B cell (primary cell): ENCODE data around the gene PSORS1C1. TPM values are rescaled to one million over a fixed set of nuclear protein-coding genes. Genes with fewer than 3 reads are reported as not detected.

Source experiments
- ATAC-seq: fragments of 200-7000 bp; cut with Tn5 transposase; one replicate; pipeline ENCODE4 v1.10.0; 2021; ENCODE audit warnings: low read depth, mild to moderate bottlenecking, moderate number of reproducible peaks, moderate library complexity
- CTCF ChIA-PET: fragments of 350-600 bp; sonication (Branson Sonifier 250); formaldehyde crosslinking; loops from one replicate; lab custom pipeline; 2021; ENCODE audit warnings: antibody characterized with exemption, inconsistent platforms; lab: Charles Lee
- POLR2A ChIA-PET: fragments of 350-600 bp; sonication (Branson Sonifier 250); formaldehyde crosslinking; loops from one replicate; lab custom pipeline; 2021; ENCODE audit warnings: antibody characterized with exemption; lab: Charles Lee
- DNase-seq: peaks from one replicate; pipeline ENCODE4 v3.0.0; 2013
- H2AFZ ChIP-seq: 2 replicates; pipeline ENCODE4 v1.6.1; 2012; ENCODE audit warnings: mild to moderate bottlenecking, low read depth, low read length; ENCODE audit not compliant: insufficient read depth, poor library complexity, severe bottlenecking
- H3K27ac ChIP-seq, 2 donors: 1 replicate in 1 of 2; 2 replicates in 1 of 2; pipeline ENCODE4 v1.5.1; 2012 to 2013; ENCODE audit warnings: low read length in 2 of 2, mild to moderate bottlenecking in 2 of 2, moderate library complexity in 1 of 2
- H3K27me3 ChIP-seq, 4 experiments: fragments of 200-600 bp in 1 of 4; sonication (generic) in 1 of 4; replicated peaks in 1 of 4; 1 replicate in 2 of 4; 2 replicates in 2 of 4; pipeline versions ENCODE4 v1.6.1 to v1.7.0; 2013 to 2016; ENCODE audit warnings: low read length in 3 of 4, mild to moderate bottlenecking in 2 of 4, mixed read lengths in 1 of 4, moderate library complexity in 1 of 4; ENCODE audit not compliant: insufficient read depth in 4 of 4, control insufficient read depth in 3 of 4; ENCODE audit errors: control extremely low read depth in 1 of 4
- H3K36me3 ChIP-seq, 2 experiments: replicated peaks in 1 of 2; 1 replicate in 1 of 2; 2 replicates in 1 of 2; pipeline versions ENCODE4 v1.6.1 to v1.7.1; 2013; ENCODE audit warnings: low read length in 1 of 2; ENCODE audit not compliant: insufficient read depth in 2 of 2, control insufficient read depth in 1 of 2; ENCODE audit errors: control extremely low read depth in 1 of 2, extremely low read depth in 1 of 2
- H3K4me1 ChIP-seq, 2 donors: fragments of 200-600 bp in 1 of 2; sonication (generic) in 1 of 2; 1 replicate in 1 of 2; 2 replicates in 1 of 2; pipeline versions ENCODE4 v1.5.1 to v1.6.1; 2013 to 2017; ENCODE audit warnings: low read length in 2 of 2; ENCODE audit not compliant: control insufficient read depth in 2 of 2, insufficient read depth in 2 of 2
- H3K4me2 ChIP-seq: replicated peaks from 2 replicates; pipeline ENCODE3; 2012; ENCODE audit warnings: mild to moderate bottlenecking, low read depth, low read length; ENCODE audit not compliant: poor library complexity, severe bottlenecking
- H3K4me3 ChIP-seq, 5 experiments: fragments of 200-600 bp in 1 of 5; sonication (generic) in 1 of 5; 1 replicate in 3 of 5; 2 replicates in 2 of 5; pipeline versions ENCODE4 v1.5.1 to v1.7.0; 2011 to 2016; ENCODE audit warnings: low read length in 4 of 5, mild to moderate bottlenecking in 4 of 5, low read depth in 2 of 5, control low read depth in 1 of 5, moderate library complexity in 1 of 5; ENCODE audit not compliant: insufficient read depth in 1 of 5; ENCODE audit errors: control extremely low read depth in 1 of 5, extremely low read depth in 1 of 5
- H3K79me2 ChIP-seq: fragments of 200-600 bp; sonication (generic); one replicate; pipeline ENCODE4 v1.6.0; 2016; ENCODE audit warnings: low read length; ENCODE audit not compliant: control insufficient read depth, insufficient read depth
- H3K9ac ChIP-seq: fragments of 200-600 bp; sonication (generic); 2 replicates; pipeline ENCODE4 v1.6.1; 2017; ENCODE audit warnings: mild to moderate bottlenecking, low read length, moderate library complexity
- H3K9me3 ChIP-seq, 3 donors: one replicate each; pipeline versions ENCODE4 v1.6.1 to v1.7.1; 2013; ENCODE audit warnings: low read length in 2 of 3; ENCODE audit not compliant: control insufficient read depth in 2 of 3, insufficient read depth in 1 of 3; ENCODE audit errors: control extremely low read depth in 1 of 3
- H4K20me1 ChIP-seq: 2 replicates; pipeline ENCODE4 v1.6.0; 2012; ENCODE audit warnings: mild to moderate bottlenecking, low read length; ENCODE audit not compliant: insufficient read depth, control insufficient read depth, poor library complexity, severe bottlenecking
- H3K27ac Mint-ChIP-seq: one replicate; pipeline ENCODE4 v1.8.0; 2021; ENCODE audit warnings: mixed read lengths
- H3K27me3 Mint-ChIP-seq: one replicate; pipeline ENCODE4 v1.8.0; 2021; ENCODE audit warnings: mixed read lengths
- H3K4me1 Mint-ChIP-seq: one replicate; pipeline ENCODE4 v1.8.0; 2021; ENCODE audit warnings: mixed read lengths
- H3K4me3 Mint-ChIP-seq: one replicate; pipeline ENCODE4 v1.8.0; 2021; ENCODE audit warnings: mixed read lengths
- H3K9me3 Mint-ChIP-seq: one replicate; pipeline ENCODE4 v1.8.0; 2022; ENCODE audit warnings: mixed read lengths; ENCODE audit not compliant: insufficient read depth
- CTCF ChIP-seq: fragments of 200-600 bp; IDR thresholded peaks from one replicate; pipeline ENCODE4 v1.8.0; 2022; ENCODE audit warnings: antibody characterized with exemption, mild to moderate bottlenecking
- EZH2 ChIP-seq: IDR thresholded peaks from 2 replicates; pipeline ENCODE4 v1.6.1; 2012; ENCODE audit warnings: borderline replicate concordance, low read depth, mild to moderate bottlenecking, moderate library complexity, low read length; ENCODE audit not compliant: insufficient read depth, poor library complexity, severe bottlenecking
- WGBS: methylation state at CpG from one replicate; pipeline ENCODE4 v1.1.5; 2013; ENCODE audit warnings: missing lambda C conversion rate; ENCODE audit not compliant: insufficient coverage; 5-methylcytosine and 5-hydroxymethylcytosine counted together
- intact Hi-C: fragments of 100-400 bp; cut with micrococcal nuclease; formaldehyde crosslinking; loops from one replicate; pipeline ENCODE4 v1.10.0; 2022
- polyA plus RNA-seq: library from polyadenylated mRNA; depleted of rRNA; stranded (reverse); fragments of >200 nt; gene quantifications from 2 replicates; pipeline ENCODE4 v1.2.3, GENCODE V29; 2012
- total RNA-seq, 2 donors: library from RNA; stranded (reverse); fragments of 120-200 nt in 1 of 2; gene quantifications; 1 replicate in 1 of 2; 2 replicates in 1 of 2; pipeline versions ENCODE4 v1.2.3 to v1.2.4, GENCODE V29; 2013 to 2022

PSORS1C1 gene
- total and polyA plus RNA-seq, 2 donors (not counting 1 experiment from before 2014, with no cell fraction given): not detected

DNA sequence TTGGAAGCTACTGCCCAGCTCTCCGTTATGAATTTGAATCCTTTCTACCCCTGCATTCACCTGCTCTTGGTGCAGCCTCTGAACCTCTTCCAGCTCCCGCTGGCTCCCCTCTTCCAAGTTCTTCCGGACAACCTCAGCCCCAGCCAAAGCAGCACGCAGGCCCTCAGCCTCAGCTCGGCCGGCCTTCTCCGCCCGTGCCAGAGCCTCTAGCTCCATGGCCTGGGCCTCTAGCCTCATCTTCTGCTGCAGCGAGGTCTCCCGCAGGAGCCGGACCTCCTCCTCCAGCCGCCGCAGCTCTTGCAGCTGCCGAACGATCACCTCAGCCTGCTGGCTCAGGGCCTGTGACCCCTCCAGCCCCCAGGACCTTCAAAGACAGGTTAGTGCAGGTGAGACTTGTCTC, 39.8 kb downstream of the PSORS1C1 start:
- H3K9ac ChIP-seq: no peak overlapping the region
- H3K4me3 ChIP-seq: no peak overlapping the region
- ChIA-PET CTCF (no interaction called here), POLR2A (no interaction called here)
- no peaks in the 10 kb centered on the region for H4K20me1 ChIP-seq
- Mint-ChIP-seq H3K27me3 (no peaks in the 10 kb centered on the region), H3K4me1 (peaks cover 22% of the 10 kb centered on the region), H3K9me3 (no peaks in the 10 kb centered on the region), H3K27ac (no peak overlapping the region), H3K4me3 (no peak overlapping the region)
- no peak for ATAC-seq
- peaks cover 13 to 20% of the 10 kb centered on the region in 2 donors for H3K4me1 ChIP-seq
- peaks cover 5% of the 10 kb centered on the region for H3K79me2 ChIP-seq
- H3K27ac ChIP-seq: no peak overlapping the region
- DNase-seq: no peak
- H3K27me3 ChIP-seq: no peaks in the 10 kb centered on the region
- 92% methylated on average over 15 of the region's 15 CpGs for WGBS
- peaks cover 0 to 14% of the 10 kb centered on the region in 2 experiments for H3K36me3 ChIP-seq
- no peak overlapping the region for H3K4me2 ChIP-seq
- no peak overlapping the region for H2AFZ ChIP-seq
- TF ChIP-seq CTCF (no peak), EZH2 (no peak)
- no peaks in the 10 kb centered on the region for H3K9me3 ChIP-seq
- intact Hi-C loops: loop anchor here (10.0 kb wide), 1 partner anchor 310 kb away; no protein-coding TSS in a partner anchor

DNA sequence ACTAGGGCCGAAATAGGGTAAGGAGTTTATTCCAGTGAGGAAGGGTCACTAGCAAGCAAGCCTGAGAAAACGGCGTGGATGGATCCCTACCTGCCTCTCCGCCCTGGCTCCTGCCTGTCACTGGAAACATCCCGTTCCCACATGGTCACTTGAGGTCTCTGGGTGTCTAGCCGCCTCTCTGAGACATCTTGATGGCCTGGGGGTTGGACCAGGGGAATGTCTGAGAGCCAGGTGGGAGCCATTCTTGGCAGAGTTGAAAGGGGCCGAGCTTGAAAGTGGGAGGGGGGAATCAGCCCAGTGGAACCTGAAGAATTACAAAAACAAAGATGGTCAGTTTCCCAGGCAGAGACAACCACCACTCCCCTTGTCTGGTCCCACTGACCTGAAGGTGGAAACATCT, 42.0 kb downstream of the PSORS1C1 start:
- ChIA-PET POLR2A (no interaction called here), CTCF (no interaction called here)
- Mint-ChIP-seq H3K4me3 (peak overlapping the region; percentile 87), H3K4me1 (peaks cover 30% of the 10 kb centered on the region), H3K27me3 (no peaks in the 10 kb centered on the region), H3K27ac (no peak overlapping the region), H3K9me3 (no peaks in the 10 kb centered on the region)
- Histone ChIP-seq H3K9me3 (no peaks in the 10 kb centered on the region), H3K27ac (no peak overlapping the region), H3K36me3 (peaks cover 0 to 6% of the 10 kb centered on the region in 2 experiments), H3K79me2 (peaks cover 5% of the 10 kb centered on the region), H3K4me1 (peaks cover 13 to 22% of the 10 kb centered on the region in 2 donors), H3K4me3 (no peak overlapping the region), H3K4me2 (no peak overlapping the region), H2AFZ (no peak overlapping the region), H3K27me3 (no peaks in the 10 kb centered on the region), H3K9ac (no peak overlapping the region), H4K20me1 (no peaks in the 10 kb centered on the region)
- intact Hi-C loops: loop anchor here (10.0 kb wide), 1 partner anchor 308 kb away; no protein-coding TSS in a partner anchor
- ATAC-seq (no peak), DNase-seq (no peak)
- WGBS: 93% methylated on average over 6 of the region's 7 CpGs
- TF ChIP-seq EZH2 (no peak), CTCF (no peak)
